T-helper 1 cell treated with Interleukin-12 subunit alpha and Interleukin-12 subunit beta and Interleukin-4 antibody, amounts not matched to agents 30 μg/mL and 1 μg/mL, for 36 hours (primary cell): ENCODE results near the gene CTF1.
"Not testable (repeated sequence)": the region's sequence is repeated elsewhere in the genome, so short reads cannot be mapped to it uniquely, and the experiment has no call there.

Experiments
- H3K27ac Mint-ChIP-seq: one replicate; pipeline ENCODE4 v1.8.0; 2021; ENCODE audit warnings: mild to moderate bottlenecking, mixed read lengths
- H3K27me3 Mint-ChIP-seq: one replicate; pipeline ENCODE4 v1.8.0; 2021; ENCODE audit warnings: low read depth, mixed read lengths
- H3K36me3 Mint-ChIP-seq: one replicate; pipeline ENCODE4 v1.8.0; 2021; ENCODE audit warnings: low read depth, mixed read lengths
- H3K4me1 Mint-ChIP-seq: one replicate; pipeline ENCODE4 v1.8.0; 2021; ENCODE audit warnings: low read depth, mixed read lengths
- H3K4me3 Mint-ChIP-seq: one replicate; pipeline ENCODE4 v1.8.0; 2021; ENCODE audit warnings: mild to moderate bottlenecking, moderate library complexity, mixed read lengths
- H3K9me3 Mint-ChIP-seq: one replicate; pipeline ENCODE4 v1.8.0; 2021; ENCODE audit warnings: mixed read lengths

CTF1 gene

GRCh38 chr16:30875871-30876801 lies 20.3 kb upstream of the CTF1 start:
- peak overlapping the region; percentile 93 for H3K4me3 Mint-ChIP-seq
- H3K27me3 Mint-ChIP-seq, result no peaks in the 10 kb centered on the region
- peaks cover 18% of the 10 kb centered on the region for H3K4me1 Mint-ChIP-seq
- peaks cover 11% of the 10 kb centered on the region for H3K36me3 Mint-ChIP-seq
- peak overlapping the region; percentile 83 for H3K27ac Mint-ChIP-seq
- no peaks in the 10 kb centered on the region for H3K9me3 Mint-ChIP-seq

- no peaks in the 10 kb centered on the region for H3K27me3 Mint-ChIP-seq
- H3K4me3 Mint-ChIP-seq, result peak overlapping the region; percentile 93
- peaks cover 21% of the 10 kb centered on the region for H3K4me1 Mint-ChIP-seq
- peak overlapping the region; percentile 83 for H3K27ac Mint-ChIP-seq
- H3K36me3 Mint-ChIP-seq, result peaks cover 17% of the 10 kb centered on the region
- H3K9me3 Mint-ChIP-seq, result no peaks in the 10 kb centered on the region
Observed at GRCh38 chr16:30876867-30877266, 19.5 kb upstream of the CTF1 start.

GRCh38 chr16:30882429-30883310 lies 13.7 kb upstream of the CTF1 start:
- Mint-ChIP-seq H3K4me3 (no peak overlapping the region), H3K36me3 (peaks cover 22% of the 10 kb centered on the region), H3K9me3 (no peaks in the 10 kb centered on the region), H3K27me3 (no peaks in the 10 kb centered on the region), H3K4me1 (peaks cover 23% of the 10 kb centered on the region), H3K27ac (peak overlapping the region; percentile 75)

GRCh38 chr16:30884760-30885159 lies 11.7 kb upstream of the CTF1 start:
- Mint-ChIP-seq H3K4me3 (no peak overlapping the region), H3K27ac (no peak overlapping the region), H3K4me1 (peaks cover 21% of the 10 kb centered on the region), H3K9me3 (no peaks in the 10 kb centered on the region), H3K36me3 (peaks cover 30% of the 10 kb centered on the region), H3K27me3 (no peaks in the 10 kb centered on the region)

GRCh38 chr16:30885196-30885595 lies 11.2 kb upstream of the CTF1 start:
- Mint-ChIP-seq H3K27ac (no peak overlapping the region), H3K4me3 (no peak overlapping the region), H3K36me3 (peaks cover 31% of the 10 kb centered on the region), H3K27me3 (no peaks in the 10 kb centered on the region), H3K9me3 (no peaks in the 10 kb centered on the region), H3K4me1 (peaks cover 22% of the 10 kb centered on the region)

- Mint-ChIP-seq H3K36me3 (peaks cover 31% of the 10 kb centered on the region), H3K27me3 (no peaks in the 10 kb centered on the region), H3K4me1 (peaks cover 22% of the 10 kb centered on the region), H3K9me3 (no peaks in the 10 kb centered on the region), H3K27ac (peak overlapping the region; percentile 36), H3K4me3 (no peak overlapping the region)
Observed at GRCh38 chr16:30886145-30886544, 10.3 kb upstream of the CTF1 start.

- peaks cover 17% of the 10 kb centered on the region for H3K4me1 Mint-ChIP-seq
- no peak overlapping the region for H3K27ac Mint-ChIP-seq
- no peaks in the 10 kb centered on the region for H3K9me3 Mint-ChIP-seq
- no peak overlapping the region for H3K4me3 Mint-ChIP-seq
- no peaks in the 10 kb centered on the region for H3K27me3 Mint-ChIP-seq
- H3K36me3 Mint-ChIP-seq, result peaks cover 22% of the 10 kb centered on the region
Observed at GRCh38 chr16:30887927-30888326, 8.5 kb upstream of the CTF1 start.

GRCh38 chr16:30888856-30889499 lies 7.4 kb upstream of the CTF1 start:
- Mint-ChIP-seq H3K27me3 (no peaks in the 10 kb centered on the region), H3K36me3 (peaks cover 21% of the 10 kb centered on the region)

GRCh38 chr16:30889721-30890120 lies 6.7 kb upstream of the CTF1 start:
- no peaks in the 10 kb centered on the region for H3K27me3 Mint-ChIP-seq
- H3K36me3 Mint-ChIP-seq, result peaks cover 20% of the 10 kb centered on the region
- no peak overlapping the region for H3K27ac Mint-ChIP-seq
- no peaks in the 10 kb centered on the region for H3K9me3 Mint-ChIP-seq
- H3K4me3 Mint-ChIP-seq, result no peak overlapping the region
- peaks cover 26% of the 10 kb centered on the region for H3K4me1 Mint-ChIP-seq

More at GRCh38 chr16:30888856-30889499, 7.4 kb upstream of the CTF1 start:
- Mint-ChIP-seq H3K4me1 (peaks cover 21% of the 10 kb centered on the region), H3K27ac (no peak overlapping the region), H3K9me3 (no peaks in the 10 kb centered on the region), H3K4me3 (no peak overlapping the region)

- H3K27ac Mint-ChIP-seq, H3K9me3 Mint-ChIP-seq, H3K4me3 Mint-ChIP-seq, H3K27me3 Mint-ChIP-seq: not testable (repeated sequence)
- Mint-ChIP-seq H3K36me3 (peaks cover 16% of the 10 kb centered on the region), H3K4me1 (peaks cover 34% of the 10 kb centered on the region)
Observed at GRCh38 chr16:30891043-30891823, 5.2 kb upstream of the CTF1 start.

GRCh38 chr16:30892670-30893416 lies 3.6 kb upstream of the CTF1 start:
- peak overlapping the region; percentile 89 for H3K4me3 Mint-ChIP-seq
- peak overlapping the region; percentile 85 for H3K27ac Mint-ChIP-seq
- no peaks in the 10 kb centered on the region for H3K9me3 Mint-ChIP-seq
- H3K27me3 Mint-ChIP-seq, result no peaks in the 10 kb centered on the region
- peaks cover 13% of the 10 kb centered on the region for H3K36me3 Mint-ChIP-seq
- peaks cover 38% of the 10 kb centered on the region for H3K4me1 Mint-ChIP-seq

GRCh38 chr16:30893417-30893743 lies 3.0 kb upstream of the CTF1 start:
- Mint-ChIP-seq H3K27ac (peak overlapping the region; percentile 85), H3K4me1 (peaks cover 38% of the 10 kb centered on the region), H3K36me3 (peaks cover 13% of the 10 kb centered on the region), H3K27me3 (no peaks in the 10 kb centered on the region), H3K9me3 (no peaks in the 10 kb centered on the region), H3K4me3 (peak overlapping the region; percentile 89)

GRCh38 chr16:30893744-30894539 lies 2.5 kb upstream of the CTF1 start, which contains the start of gene BCL7C:
BCL7C (minus strand) TSS chr16:30894077; CDS start chr16:30893944, 133 bp downstream.
- no peaks in the 10 kb centered on the region for H3K27me3 Mint-ChIP-seq
- H3K36me3 Mint-ChIP-seq, result peaks cover 8% of the 10 kb centered on the region
- no peaks in the 10 kb centered on the region for H3K9me3 Mint-ChIP-seq
- peak within 1 kb of the TSS; percentile 85 for H3K27ac Mint-ChIP-seq
- peaks cover 38% of the 10 kb centered on the region for H3K4me1 Mint-ChIP-seq
- peak within 1 kb of the TSS; percentile 89 for H3K4me3 Mint-ChIP-seq
